HG03558 (cell line): Measurements from ENCODE around the gene DPYD.

Experiments
- ATAC-seq: cut with Tn5 transposase; IDR thresholded peaks from one replicate; pipeline ENCODE4 v1.9.1; 2021; ENCODE audit warnings: moderate number of reproducible peaks; ENCODE audit not compliant: unreplicated experiment; ENCODE audit errors: extremely low read depth

DPYD gene

DNA sequence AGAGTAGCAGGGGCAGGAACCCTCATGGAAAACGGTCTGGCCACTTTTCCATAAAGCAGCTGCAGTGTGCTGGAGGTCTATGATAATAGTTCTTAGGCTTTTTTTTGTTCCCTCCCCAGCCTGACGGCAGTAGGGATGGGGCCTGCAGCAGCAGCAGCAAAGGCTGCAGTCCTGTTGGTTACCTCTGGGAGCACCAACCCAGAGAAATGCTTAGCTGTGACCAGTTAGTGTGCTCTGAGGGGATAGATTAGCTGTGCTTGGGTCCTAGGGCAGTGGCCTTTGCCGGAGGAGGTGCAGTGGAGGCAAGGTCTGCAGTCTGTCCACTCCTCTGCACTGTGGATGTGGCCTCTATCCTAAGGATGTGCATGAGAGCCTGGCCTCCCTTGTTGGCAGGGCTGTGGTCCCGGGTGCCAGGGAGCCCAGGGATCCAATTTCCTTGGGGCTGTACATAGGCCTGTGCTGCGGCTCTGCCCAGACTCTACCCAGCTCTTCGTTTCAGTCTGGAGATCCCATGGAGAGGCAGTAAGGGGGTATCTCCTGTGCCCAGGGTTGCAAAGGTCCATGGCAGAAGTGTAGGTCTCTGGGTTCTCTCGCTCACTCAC is 876.6 kb downstream of the DPYD start:
- ATAC-seq = no peak

DNA sequence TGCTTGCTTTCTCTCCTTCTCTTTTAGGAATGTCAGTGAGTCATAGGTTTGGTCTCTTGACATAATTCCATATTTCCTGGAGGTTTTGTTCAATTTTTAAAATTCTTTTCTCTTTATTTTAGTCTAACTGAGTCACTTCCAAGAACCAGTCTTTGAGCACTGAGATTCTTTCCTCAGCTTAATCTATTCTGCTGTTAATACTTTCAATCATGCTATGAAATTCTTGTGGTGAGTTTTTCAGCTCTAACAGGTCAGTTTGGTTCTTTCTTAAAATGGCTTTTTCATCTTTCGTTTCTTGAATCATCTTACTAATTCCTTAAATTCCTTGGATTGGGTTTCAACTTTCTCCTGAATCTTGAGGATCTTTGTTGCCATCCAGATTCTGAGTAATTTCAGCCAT is 878.3 kb downstream of the DPYD start:
- no peak for ATAC-seq

DNA sequence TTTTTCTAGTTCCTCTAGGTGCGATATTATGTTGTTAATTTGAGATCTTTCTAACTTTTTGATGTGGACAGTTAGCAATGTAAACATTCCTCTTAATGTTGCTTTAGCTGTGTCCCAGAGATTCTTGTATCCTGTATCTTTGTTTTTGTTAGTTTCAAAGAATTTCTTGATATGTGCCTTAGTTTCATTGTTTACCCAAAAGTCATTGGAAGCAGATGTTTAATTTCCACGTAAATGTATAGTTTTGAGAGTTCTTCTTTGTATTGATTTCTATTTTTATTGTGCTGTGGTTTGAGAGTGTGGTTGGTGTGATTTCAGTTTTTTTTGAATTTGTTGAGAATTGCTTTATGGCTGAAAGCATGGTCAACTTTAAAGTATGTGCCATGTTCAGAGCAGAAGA is 879.8 kb downstream of the DPYD start:
- no peak for ATAC-seq

DNA sequence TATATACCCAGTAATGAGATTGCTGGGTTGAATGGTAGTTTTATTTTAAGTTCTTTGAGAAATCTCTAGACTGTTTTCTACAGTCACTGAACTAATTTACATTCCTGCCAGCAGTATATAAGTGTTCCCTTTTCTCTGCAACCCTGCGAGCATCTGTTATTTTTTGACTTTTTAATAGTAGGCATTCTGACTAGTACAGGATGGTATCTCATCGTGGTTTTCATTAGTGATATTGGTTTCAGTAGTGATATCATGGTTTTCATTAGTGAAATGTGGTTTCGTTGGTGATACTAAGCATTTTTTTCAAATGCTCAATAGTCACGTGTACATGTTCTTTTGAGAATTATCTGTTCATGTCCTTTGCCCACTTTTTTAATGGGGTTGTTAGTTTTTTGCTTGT is 882.4 kb downstream of the DPYD start:
- ATAC-seq = no peak

DNA sequence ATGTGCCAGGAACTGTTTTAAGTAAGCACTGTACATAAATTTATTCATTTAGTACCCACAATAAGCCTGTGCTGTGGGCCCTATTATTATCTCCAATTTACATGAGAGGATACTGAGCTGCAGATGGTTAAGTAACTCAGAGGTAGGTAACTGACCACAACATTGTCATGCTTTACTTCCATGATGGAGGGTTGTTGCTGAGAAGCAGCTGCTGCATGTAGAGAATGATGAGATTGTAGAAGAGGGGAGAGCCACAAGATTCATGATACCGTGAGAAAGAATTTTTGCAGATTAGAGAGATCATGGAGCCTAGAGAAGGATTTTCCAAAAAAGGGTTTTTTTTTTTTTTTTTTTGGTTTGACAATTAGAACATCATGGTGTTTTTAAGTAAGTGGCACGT is 886.2 kb downstream of the DPYD start:
- ATAC-seq = no peak

DNA sequence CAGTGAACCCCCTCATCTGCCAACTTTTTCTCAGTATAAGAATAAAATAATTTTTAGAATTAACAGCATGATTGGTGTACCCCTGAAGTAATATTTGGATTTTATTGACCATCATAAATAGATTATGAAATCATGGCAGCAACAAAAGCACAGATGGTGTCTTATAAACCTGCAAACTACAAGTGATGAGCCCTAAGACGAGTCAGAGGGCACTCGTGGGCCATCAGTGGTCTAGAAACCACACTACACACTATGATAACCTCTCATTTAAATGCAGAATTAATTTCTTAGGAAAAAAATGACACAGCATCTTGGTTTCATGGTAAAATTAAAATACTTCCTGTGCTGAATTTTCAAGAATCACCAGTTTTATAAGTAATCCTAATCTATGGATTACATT is 886.9 kb downstream of the DPYD start:
- ATAC-seq = no peak
